Measurements from ENCODE around the gene MICB.

GRCh38 chr6:31493875-31494694, 3.9 kb upstream of the MICB start:
- TF ChIP-seq CTCF (IDR thresholded peaks at IDR 0.05) (peak; percentile 67 to 87 (median 76)), POLR2A (IDR thresholded peaks at IDR 0.05) (peak; percentile 13)
